ENCODE results near the gene GMFB. TPM values are rescaled to one million over a fixed set of nuclear protein-coding genes. Genes with fewer than 3 reads are reported as not detected.
"Not testable (repeated sequence)": the region's sequence is repeated elsewhere in the genome, so short reads cannot be mapped to it uniquely, and the experiment has no call there.

The GMFB gene
- polyA plus RNA-seq, 2 of the 4 experiments (the other 2 are of a cell fraction), result 45.5 to 66.7 TPM

- H3K27ac ChIP-seq, result no peak overlapping the region
- H3K4me3 ChIP-seq, result no peak overlapping the region
- no peaks in the 10 kb centered on the region for H3K4me1 ChIP-seq
- POLR2A ChIA-PET, result no interaction called here
- CTCF ChIA-PET, result interaction anchor here (0.8 kb wide), 2 partner anchors 10 to 17 kb away, joined by 3 read pairs; no protein-coding TSS in a partner anchor
- TF ChIP-seq PHF8 (IDR thresholded peaks at IDR 0.05; ENCODE audit: borderline replicate concordance, low read depth), result no peak
- TF ChIP-seq HOXA7 (CRISPR knock-in tag; IDR thresholded peaks at IDR 0.05), result no peak
- no peak for DNase-seq (ENCODE audit: low read depth in 1 of 2, low spot score in 1 of 2)
- ATAC-seq, result no peak
- H3K9me3 ChIP-seq, result peaks cover 9% of the 10 kb centered on the region
- 69% methylated on average over 3 of the region's 3 CpGs for WGBS (ENCODE audit: missing lambda C conversion rate)
- FAIRE-seq, result no peak
- H3K4me2 ChIP-seq, result no peak overlapping the region
Observed at GRCh38 chr14:54459106-54459505, 29.7 kb downstream of the GMFB start.

GRCh38 chr14:54458536-54458935 lies 30.2 kb downstream of the GMFB start:
- FAIRE-seq, POLR2A ChIA-PET: not testable (repeated sequence)
- CTCF ChIA-PET, result interaction anchor here (0.8 kb wide), 2 partner anchors 9 to 17 kb away, joined by 3 read pairs; no protein-coding TSS in a partner anchor

GRCh38 chr14:54457609-54457996 lies 31.2 kb downstream of the GMFB start:
- WGBS (ENCODE audit: missing lambda C conversion rate), result 38% methylated on average over 3 of the region's 3 CpGs
- no peak overlapping the region for H3K27ac ChIP-seq
- ATAC-seq, result no peak
- ChIA-PET POLR2A (no interaction called here), CTCF (interaction anchor here (1.2 to 1.7 kb wide), 3 partner anchors 8 to 31 kb away, joined by 4 to 5 read pairs (median 5); no protein-coding TSS in a partner anchor)
- peaks cover 9% of the 10 kb centered on the region for H3K9me3 ChIP-seq
- H3K4me2 ChIP-seq, result no peak overlapping the region
- TF ChIP-seq E2F6 (IDR thresholded peaks at IDR 0.05; ENCODE audit: borderline replicate concordance, low read depth) (no peak), PHF8 (IDR thresholded peaks at IDR 0.05; ENCODE audit: borderline replicate concordance, low read depth) (no peak), ZFP36 (IDR thresholded peaks at IDR 0.05; ENCODE audit: borderline replicate concordance, partially characterized antibody) (no peak), FOSB (CRISPR knock-in tag; IDR thresholded peaks at IDR 0.05) (no peak), MAX (IDR thresholded peaks at IDR 0.05) (no peak), CHD2 (IDR thresholded peaks at IDR 0.05; ENCODE audit: low read length, partially characterized antibody) (no peak), PBX3 (IDR thresholded peaks at IDR 0.05) (no peak), MAFK (IDR thresholded peaks at IDR 0.05; ENCODE audit: partially characterized antibody) (no peak), KDM5A (IDR thresholded peaks at IDR 0.05) (no peak), BCL3 (IDR thresholded peaks at IDR 0.05) (no peak), ZNF302 (CRISPR knock-in tag; IDR thresholded peaks at IDR 0.05) (no peak), RFX5 (IDR thresholded peaks at IDR 0.05) (no peak), GATA3 (IDR thresholded peaks at IDR 0.05; ENCODE audit: borderline replicate concordance) (no peak), HMGXB4 (CRISPR knock-in tag; IDR thresholded peaks at IDR 0.05; ENCODE audit: borderline replicate concordance) (no peak), MAZ (IDR thresholded peaks at IDR 0.05; ENCODE audit: borderline replicate concordance, low read depth, low read length) (no peak), BHLHE40 (IDR thresholded peaks at IDR 0.05; ENCODE audit: low read depth, low read length) (no peak), JUNB (IDR thresholded peaks at IDR 0.05) (no peak), HEYL (CRISPR knock-in tag; IDR thresholded peaks at IDR 0.05) (no peak)
- FAIRE-seq, result peak; percentile 28
- H3K4me1 ChIP-seq, result no peaks in the 10 kb centered on the region
- DNase-seq (ENCODE audit: low read depth in 1 of 2, low spot score in 1 of 2), result no peak
- no peak overlapping the region for H3K4me3 ChIP-seq

More at GRCh38 chr14:54458536-54458935, 30.2 kb downstream of the GMFB start:
- not testable (repeated sequence) for H3K4me1 ChIP-seq; ATAC-seq; H3K27ac ChIP-seq; H3K9me3 ChIP-seq; H3K4me3 ChIP-seq; DNase-seq (ENCODE audit: low read depth in 1 of 2, low spot score in 1 of 2); H3K4me2 ChIP-seq

- DNase-seq (ENCODE audit: low read depth in 1 of 2, low spot score in 1 of 2); POLR2A ChIA-PET; ATAC-seq; H3K4me1 ChIP-seq; H3K9me3 ChIP-seq; H3K27ac ChIP-seq; H3K4me3 ChIP-seq; H3K4me2 ChIP-seq; FAIRE-seq: not testable (repeated sequence)
- WGBS (ENCODE audit: missing lambda C conversion rate), result 80% methylated on average over 1 of the region's 1 CpG
- CTCF ChIA-PET, result interaction anchor here (0.7 to 1.7 kb wide), 5 partner anchors 8 to 31 kb away, joined by 3 to 5 read pairs (median 4); no protein-coding TSS in a partner anchor
Observed at GRCh38 chr14:54456820-54457608, 31.8 kb downstream of the GMFB start.

Measured in A549 (cell line).